ENCODE results near the gene RAB1A.

The RAB1A gene

DNA sequence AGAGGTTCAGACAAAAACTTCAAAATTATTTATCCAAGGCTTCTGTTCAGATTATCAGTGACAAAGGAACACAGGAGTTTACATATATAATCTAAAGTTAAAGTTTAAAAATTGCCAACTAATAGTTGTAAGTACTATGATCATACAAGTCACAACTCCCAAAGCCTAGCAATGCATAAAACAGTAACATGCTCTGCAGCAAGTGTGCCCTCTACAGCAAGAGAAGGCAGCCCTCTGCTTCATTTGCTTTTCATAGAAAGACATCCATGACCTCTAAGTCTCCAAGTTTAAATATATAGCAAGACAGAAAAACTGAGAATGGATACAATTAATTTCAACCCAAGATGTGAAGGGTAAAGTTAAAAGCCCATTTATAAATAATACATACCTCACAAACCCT lies 13.3 kb downstream of the RAB1A start:
- no peak for DNase-seq (ENCODE audit: low spot score)
- TF ChIP-seq, protein P1, sequence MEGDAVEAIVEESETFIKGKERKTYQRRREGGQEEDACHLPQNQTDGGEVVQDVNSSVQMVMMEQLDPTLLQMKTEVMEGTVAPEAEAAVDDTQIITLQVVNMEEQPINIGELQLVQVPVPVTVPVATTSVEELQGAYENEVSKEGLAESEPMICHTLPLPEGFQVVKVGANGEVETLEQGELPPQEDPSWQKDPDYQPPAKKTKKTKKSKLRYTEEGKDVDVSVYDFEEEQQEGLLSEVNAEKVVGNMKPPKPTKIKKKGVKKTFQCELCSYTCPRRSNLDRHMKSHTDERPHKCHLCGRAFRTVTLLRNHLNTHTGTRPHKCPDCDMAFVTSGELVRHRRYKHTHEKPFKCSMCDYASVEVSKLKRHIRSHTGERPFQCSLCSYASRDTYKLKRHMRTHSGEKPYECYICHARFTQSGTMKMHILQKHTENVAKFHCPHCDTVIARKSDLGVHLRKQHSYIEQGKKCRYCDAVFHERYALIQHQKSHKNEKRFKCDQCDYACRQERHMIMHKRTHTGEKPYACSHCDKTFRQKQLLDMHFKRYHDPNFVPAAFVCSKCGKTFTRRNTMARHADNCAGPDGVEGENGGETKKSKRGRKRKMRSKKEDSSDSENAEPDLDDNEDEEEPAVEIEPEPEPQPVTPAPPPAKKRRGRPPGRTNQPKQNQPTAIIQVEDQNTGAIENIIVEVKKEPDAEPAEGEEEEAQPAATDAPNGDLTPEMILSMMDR (IDR thresholded peaks at IDR 0.05; ENCODE audit: extremely low read depth, missing control alignments): no peak

DNA sequence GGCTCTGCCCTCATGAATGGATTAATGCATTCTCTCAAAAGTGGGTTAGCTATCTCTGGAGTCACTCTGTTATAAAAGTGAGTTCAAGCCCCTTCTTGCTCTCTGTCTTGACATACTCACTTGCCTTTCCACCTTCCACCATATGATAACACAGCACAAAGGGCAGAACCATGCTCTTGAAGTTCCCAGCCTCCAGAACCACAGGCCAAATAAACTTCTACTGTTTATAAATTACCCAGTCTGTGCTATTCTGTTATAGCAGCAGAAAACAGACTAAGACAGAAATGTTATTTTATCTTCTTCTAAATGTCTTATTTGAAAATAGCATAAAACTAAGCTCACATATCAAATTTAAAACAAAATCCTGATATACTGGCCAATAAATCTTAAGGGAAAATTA lies 15.0 kb downstream of the RAB1A start:
- no peak for DNase-seq (ENCODE audit: low spot score)
- TF ChIP-seq, protein P1 (IDR thresholded peaks at IDR 0.05; ENCODE audit: extremely low read depth, missing control alignments): no peak

DNA sequence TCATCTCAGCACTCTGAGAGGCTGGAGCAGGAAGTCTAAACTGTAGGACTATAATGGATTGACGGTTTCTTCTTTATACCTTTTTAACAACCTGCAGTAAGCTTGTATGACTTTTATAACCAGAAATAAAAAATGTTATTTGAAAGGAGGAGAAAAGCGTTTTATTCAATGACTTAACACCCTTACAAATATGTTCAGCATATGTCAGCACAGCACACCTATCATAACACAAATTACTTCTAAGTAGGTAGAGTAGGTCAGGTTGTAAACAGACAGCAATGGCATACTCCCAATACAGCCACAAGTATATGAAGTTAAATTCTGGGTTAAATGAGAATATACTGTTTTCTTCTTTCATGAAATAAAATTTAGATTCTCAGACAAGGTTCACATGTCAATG lies 16.1 kb downstream of the RAB1A start:
- no peak for DNase-seq (ENCODE audit: low spot score)
- TF ChIP-seq, protein P1 (IDR thresholded peaks at IDR 0.05; ENCODE audit: extremely low read depth, missing control alignments): no peak

DNA sequence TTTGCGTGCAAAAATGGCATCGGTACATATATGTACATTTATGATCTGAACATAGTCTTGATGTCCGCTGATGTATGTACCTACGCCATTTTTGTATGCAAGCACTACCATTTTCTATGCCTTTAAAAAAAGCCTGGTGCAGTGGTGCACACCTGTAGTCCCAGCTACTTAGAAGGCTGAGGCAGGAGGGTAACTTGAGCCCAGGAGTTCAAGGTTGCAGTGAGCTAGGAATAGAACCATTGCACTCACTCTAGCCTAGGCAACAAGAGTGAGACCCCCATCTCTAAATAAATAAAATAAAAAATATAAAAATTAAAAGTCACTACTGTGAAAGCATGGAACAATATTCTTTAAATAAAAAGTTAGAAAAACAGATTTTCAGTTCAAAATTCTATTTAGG lies 16.7 kb downstream of the RAB1A start:
- TF ChIP-seq, protein P1 (IDR thresholded peaks at IDR 0.05; ENCODE audit: extremely low read depth, missing control alignments): no peak

DNA sequence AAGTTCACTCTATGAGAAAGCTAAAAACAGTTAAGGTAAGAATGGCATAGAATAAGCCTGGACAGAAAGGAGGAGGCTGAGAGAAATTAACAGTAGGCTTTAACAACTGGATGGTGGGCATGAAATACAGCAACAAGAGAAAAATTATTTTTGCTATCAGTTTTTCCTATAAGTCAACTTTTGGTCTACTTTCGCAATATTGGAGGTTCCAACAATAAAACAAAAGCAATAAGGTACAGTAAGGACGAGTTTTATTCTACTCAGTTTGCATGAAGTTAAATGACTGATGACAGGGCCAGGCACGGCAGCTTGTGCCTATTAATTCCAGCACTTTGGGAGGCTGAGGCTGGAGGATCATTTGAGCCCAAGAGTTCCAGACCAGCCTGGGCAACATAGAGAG lies 17.3 kb downstream of the RAB1A start:
- TF ChIP-seq, protein P1 (IDR thresholded peaks at IDR 0.05; ENCODE audit: extremely low read depth, missing control alignments): no peak
- no peak for DNase-seq (ENCODE audit: low spot score)

More for the DNA sequence above, 16.7 kb downstream of the RAB1A start:
- no peak for DNase-seq (ENCODE audit: low spot score)

DNA sequence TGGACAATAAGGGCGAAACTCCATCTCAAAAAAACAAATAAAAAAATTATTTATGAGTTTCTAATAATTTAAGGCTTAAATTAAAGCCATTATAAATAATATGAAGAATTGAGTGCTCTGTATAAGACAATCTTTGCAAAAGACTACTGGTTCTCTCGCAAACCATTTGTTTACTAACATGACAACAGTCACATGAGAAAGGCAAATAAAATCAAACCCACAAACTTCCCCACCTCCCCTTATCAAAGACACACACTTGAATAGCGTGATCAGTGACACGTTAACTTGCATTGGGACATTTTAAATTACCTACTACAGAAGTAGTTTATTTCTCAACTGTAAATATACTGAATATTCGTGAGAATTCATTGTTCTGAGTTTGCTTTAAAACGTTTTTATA lies 21.1 kb downstream of the RAB1A start:
- TF ChIP-seq, protein P1 (IDR thresholded peaks at IDR 0.05; ENCODE audit: extremely low read depth, missing control alignments): no peak
- DNase-seq (ENCODE audit: low spot score): no peak

DNA sequence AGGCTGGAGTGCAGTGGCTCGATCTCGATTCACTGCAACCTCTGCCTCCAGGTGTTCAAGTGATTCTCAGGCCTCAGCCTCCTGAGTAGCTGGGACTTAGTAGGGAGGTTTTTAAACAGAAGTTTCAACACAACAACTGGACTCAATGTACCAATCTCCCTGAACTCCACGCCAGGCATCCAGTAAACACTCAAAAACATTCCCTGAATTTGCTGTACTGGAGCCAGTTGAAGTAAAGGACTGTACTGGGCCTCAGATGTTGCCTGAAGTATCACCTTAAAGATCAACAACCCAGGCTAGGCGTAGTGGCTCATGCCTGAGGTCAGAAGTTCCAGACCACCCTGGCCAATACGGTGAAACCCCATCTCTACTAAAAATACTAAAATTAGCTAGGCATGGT lies 22.4 kb downstream of the RAB1A start:
- no peak for DNase-seq (ENCODE audit: low spot score)
- TF ChIP-seq, protein P1 (IDR thresholded peaks at IDR 0.05; ENCODE audit: extremely low read depth, missing control alignments): no peak
